Left kidney (tissue), 2 donors: ENCODE measurements around the gene KIT. TPM values are rescaled to one million over a fixed set of nuclear protein-coding genes. Genes with fewer than 3 reads are reported as not detected.

ENCODE experiments used
- DNase-seq: peaks from one replicate; pipeline ENCODE4 v3.0.0-alpha.2; 2013
- polyA plus RNA-seq: library from polyadenylated mRNA; unstranded; fragments of 120-200 nt; gene quantifications from one replicate; pipeline ENCODE4 v1.2.1, GENCODE V29; 2013; ENCODE audit not compliant: insufficient read length

The KIT gene
- polyA plus RNA-seq, 1 donor, result 20.1 TPM

DNA sequence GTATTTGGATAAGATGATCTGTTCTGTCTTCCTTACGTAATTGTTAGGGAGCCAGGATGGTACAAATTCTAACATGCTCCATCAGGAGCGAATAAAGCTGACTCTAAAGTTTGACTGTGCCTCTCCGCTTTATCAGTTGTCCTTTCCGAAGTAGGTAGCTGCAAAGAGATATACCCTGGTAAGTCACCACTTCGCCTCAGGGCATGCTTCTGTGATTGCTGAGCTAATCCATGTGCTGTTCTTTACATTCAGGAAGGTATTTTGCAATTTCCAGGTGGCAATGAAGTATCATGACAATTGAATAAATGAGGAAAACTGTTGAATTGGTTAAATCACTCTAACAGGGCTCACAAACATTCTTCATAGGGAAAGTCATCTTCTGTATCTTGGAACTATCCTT lies 38.9 kb downstream of the KIT start:
- no peak for DNase-seq

DNA sequence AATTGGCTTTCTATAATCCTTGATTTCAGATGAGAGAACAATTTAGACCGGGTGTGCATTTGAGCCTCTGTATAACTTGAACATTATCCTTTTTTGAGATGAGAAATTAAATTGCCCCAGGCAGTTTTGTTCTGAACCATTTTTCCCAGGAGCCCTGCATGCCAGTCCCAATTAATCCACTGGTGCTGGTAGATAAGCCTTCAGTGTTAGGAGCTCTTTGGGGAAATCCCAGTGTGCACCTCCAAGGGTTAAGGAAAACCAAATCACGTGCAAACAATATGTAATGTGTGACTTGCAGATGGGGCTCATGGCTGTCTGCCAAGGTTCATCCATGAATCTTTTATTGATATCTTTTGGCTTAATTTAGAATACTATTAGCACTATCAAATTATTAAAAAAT lies 43.2 kb downstream of the KIT start:
- DNase-seq, result no peak

DNA sequence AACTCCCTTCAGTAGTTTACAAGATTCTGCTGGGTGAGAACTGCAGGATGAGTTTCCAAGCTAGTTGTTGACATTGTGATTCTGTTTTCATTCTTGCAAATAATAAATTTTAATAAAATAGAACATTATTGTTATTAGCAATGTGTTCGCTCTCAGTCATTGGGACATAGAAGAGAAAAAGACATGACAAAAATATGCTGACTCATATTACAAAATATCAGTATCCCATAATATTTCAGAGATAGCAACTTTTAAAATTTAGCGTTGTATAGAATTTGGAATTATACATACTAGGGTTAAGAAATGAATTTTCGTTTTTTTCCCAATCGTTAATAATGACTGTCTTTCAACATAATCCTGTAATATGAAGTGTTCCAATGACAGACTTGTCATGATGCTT lies 45.4 kb downstream of the KIT start:
- no peak for DNase-seq

DNA sequence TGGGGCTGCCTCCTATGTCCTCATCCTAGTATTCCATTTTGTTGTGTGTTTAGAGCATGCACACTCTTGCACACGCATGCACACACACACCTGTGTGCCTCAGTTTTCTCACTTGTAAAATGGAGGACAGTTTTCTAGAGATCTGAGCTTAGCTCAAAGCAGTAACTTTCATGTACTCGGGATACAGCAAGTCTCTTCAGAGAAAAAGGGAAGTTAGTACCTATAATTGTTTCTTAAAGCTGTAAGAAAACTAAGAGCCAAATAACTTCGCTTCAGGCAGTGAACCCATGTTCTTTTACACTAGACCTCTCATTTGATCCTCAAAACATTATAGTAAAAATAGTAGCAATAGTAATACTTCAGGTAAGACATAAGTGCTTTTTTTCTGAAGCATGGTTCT lies 49.6 kb downstream of the KIT start:
- DNase-seq, result no peak

DNA sequence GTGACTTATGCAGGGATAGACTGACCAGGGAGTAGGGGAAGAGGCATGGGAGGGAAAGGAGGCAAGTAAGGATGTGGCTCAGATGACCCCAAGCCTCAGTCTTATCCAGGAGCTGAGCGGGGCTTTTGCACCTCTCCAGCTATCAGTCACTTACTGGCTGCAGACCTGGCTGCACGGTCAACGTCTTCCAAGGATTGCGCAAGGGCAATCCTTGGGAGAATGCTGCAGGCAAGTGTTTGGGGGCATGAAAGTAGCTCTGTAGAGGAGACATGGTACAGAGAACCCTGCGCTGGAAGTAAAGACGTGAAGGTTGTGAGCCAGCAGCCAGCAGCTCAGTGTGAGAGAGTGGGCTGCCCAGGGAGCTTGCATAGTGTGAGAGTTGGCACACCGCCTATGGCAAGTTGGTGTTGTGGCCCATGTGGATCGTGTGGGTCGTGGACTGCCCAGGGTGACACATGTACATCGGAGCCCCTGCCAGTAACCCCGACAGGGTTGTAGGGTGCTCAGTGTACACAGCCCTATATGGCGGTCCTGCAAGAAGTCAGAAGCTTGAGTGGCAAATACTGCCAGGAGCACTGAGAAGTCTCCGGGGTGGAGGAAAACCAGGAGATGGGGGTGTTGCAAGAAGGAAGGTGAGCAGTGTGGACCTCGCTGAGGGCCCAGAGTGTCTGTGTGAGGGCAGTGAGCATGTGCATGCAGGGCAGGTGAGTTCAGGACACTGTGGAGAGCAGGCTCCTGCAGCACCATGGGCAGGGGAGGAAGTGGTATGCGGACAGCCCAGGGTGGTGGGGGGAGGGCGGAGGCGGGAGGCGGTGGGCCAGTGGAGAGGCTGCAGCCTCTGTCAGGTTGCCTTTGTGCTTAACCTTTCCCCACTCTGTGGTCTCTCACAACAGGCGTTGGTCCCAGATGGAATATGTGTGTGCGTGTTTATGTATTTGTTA lies 50.9 kb downstream of the KIT start:
- no peak for DNase-seq

DNA sequence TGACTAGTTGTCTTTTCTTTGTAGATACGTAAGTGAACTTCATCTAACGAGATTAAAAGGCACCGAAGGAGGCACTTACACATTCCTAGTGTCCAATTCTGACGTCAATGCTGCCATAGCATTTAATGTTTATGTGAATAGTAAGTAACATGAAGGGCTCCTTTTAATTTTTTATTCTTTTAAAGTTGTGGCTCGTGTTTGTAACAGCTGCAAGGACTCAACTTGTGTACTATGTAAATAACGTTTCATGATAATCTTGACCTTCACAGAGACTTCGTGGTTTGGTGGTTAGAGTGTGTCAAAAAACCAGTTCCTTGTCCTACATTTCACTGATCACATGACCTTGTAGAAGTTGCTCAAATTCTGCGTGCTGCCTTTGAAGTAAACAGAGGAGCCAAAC lies 51.6 kb downstream of the KIT start:
- peak; percentile 36 for DNase-seq

DNA sequence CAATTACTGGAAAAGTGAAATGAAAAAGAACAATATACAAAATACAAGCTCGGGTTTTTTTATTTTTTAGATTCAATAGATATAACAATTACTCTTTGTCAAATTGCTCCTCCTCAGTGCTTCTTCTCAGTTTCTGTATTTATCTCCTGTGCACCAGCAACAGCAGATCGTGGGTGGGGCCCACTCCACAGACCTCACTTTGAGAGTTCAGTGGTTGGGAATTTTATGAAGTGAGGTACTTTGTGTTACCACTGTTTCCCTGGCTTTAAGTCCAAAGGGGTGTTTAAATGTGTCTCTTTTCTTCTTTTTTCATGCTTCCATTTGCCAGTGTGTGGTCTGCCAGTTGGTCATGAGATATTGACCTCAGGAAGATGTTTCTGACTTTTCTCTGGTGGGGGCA lies 54.4 kb downstream of the KIT start:
- no peak for DNase-seq

DNA sequence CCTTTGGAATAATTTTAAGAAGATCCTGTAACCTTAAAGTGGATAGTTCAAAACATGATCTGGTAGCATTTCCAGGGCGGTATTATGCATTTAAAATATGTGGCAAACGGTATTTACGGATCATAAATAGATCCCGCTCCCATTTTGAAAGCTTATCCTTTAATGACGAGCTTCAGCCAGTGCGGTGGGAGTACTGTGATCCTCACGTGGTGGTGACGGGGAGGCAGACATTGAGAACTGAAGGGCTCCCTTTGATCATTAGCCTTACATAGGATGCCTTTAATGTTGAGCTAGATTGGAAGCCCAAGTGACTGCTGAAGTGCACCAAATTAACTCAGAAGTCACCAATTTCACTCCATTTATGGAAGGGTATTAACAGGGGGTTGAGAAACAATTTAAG lies 56.9 kb downstream of the KIT start:
- DNase-seq, result no peak

DNA sequence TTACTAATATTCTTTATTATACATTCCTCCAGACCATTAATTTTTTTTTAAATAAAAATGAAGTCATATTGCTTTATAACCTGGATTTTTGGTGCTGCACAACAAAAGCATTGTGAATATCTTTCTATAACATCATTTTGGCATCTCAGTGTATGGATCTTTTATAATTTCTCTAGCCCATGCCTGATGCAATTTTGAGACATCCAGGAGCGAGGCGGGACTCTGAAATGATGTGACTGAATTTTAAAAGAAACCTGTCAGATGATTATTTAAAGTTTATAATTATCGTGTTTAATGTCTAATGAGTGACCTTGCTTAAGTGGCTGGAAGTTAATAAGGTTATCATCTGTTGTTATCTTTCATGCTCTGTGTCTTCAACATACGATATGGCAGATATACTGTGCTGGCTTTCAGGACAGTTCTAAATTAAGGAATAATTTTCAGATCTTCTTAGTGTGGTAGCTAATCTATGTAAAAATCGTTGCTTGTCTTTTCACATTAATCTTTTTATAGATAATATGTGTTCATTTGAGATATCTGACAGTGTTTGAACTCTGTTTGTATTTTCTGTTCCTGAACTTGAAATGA lies 58.8 kb downstream of the KIT start:
- no peak for DNase-seq

DNA sequence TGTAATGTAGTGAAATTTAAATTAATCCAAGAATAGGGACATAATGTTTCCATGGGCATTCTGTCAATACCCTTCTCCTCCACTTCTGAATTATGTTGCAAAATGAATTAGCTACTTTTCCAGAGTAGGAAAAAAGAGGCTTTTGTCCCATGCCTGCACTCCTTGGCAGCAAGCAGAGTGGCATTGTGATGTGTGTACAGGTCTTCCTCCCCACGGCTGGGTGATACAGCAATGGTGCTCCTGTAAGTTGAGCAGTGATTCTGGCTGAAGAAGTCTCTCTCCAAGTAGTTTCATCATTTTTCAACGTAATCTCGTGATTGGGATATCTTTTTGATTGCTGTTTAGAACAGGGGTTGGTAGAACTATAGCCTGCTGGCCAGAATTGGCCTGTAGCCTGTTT lies 59.9 kb downstream of the KIT start:
- DNase-seq, result no peak

DNA sequence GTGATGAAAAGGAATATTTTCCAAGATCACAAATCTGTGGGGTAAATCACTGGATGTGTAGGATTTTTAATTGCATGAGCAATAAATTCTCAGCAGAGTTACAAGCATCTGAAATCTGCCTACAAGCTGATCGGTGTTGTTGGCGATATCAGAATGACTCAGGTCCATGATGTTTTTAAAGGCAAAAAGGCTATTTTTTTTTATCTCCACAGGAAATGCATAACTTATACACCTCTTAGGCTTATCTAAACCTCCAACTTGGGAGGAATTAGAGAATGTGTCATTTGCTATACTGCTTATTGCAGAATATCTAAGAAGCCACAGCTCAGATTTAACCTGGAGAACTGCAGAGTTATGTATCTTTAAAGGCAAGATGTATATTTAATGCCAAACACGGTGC lies 61.6 kb downstream of the KIT start:
- DNase-seq, result no peak

DNA sequence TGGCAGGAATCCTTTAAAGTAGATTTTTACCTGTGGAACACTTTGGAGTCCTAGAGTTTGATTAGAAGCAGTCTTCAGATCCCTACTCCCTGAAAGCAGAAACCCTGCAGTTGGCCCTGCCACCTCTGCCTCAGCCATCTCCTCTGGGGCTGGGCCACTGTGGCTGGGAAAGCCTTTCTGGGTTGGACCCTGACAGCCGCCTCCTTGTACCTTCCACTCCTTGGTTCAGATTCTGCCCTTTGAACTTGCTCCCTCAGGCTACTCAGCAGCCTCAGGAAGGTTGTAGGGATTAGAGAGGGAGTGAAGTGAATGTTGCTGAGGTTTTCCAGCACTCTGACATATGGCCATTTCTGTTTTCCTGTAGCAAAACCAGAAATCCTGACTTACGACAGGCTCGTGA lies 65.5 kb downstream of the KIT start:
- no peak for DNase-seq

DNA sequence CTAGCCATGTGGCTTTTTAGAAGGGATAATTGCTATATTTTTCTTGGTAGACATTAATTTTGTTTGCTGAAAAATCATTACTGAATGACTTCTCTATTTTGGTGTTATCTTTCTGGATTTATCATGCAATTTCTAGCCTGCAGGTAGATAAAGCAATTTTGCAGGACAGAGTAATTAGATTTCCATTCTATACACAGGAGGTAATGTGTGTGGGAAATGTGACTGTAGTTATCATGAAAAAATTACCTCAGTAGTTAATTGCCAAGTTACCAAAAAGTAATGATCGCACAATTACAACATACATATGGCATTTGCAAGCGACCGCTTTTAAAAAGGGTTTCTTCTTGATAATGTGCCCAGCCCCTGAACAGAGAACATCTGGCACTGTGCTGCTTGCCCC lies 66.1 kb downstream of the KIT start:
- DNase-seq, result no peak

DNA sequence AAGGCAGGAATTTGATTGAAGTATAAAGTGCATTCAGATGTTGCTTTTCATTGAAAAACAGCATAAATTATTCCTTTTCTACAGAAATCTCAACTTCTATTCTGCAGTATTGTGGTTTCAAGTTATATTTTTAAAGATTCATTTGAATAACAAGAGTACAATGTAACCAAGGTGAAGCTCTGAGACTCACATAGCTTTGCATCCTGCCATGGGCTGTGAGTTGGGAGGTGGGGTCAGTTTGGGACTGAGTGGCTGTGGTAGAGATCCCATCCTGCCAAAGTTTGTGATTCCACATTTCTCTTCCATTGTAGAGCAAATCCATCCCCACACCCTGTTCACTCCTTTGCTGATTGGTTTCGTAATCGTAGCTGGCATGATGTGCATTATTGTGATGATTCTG lies 69.2 kb downstream of the KIT start:
- no peak for DNase-seq

DNA sequence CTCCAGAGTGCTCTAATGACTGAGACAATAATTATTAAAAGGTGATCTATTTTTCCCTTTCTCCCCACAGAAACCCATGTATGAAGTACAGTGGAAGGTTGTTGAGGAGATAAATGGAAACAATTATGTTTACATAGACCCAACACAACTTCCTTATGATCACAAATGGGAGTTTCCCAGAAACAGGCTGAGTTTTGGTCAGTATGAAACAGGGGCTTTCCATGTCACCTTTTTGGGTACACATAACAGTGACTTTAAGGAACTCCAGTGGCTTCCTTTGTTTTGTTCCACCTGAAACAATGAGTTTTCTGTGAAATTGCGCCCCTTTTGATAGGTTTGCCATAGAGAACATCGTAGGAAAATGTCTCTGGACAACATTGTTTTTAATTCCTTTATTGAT lies 69.6 kb downstream of the KIT start:
- no peak for DNase-seq

DNA sequence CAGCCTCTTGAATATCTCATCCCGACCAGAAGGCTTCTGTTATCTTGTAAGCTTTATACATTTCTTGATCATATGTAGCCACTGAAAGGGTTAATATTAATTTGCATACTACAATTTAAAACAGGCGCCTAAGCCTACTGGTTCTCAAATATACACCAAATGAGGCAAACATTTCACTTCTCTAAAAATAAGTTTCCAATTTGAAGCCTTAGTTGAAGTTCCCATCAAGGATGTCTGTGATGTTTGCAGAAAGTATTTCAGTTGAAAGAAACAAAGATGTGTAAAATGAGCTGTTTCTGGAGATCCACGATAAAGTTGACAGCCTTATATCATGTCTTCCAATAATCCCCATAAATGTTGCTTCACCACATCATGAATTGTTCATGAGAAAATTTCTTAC lies 70.6 kb downstream of the KIT start:
- no peak for DNase-seq

DNA sequence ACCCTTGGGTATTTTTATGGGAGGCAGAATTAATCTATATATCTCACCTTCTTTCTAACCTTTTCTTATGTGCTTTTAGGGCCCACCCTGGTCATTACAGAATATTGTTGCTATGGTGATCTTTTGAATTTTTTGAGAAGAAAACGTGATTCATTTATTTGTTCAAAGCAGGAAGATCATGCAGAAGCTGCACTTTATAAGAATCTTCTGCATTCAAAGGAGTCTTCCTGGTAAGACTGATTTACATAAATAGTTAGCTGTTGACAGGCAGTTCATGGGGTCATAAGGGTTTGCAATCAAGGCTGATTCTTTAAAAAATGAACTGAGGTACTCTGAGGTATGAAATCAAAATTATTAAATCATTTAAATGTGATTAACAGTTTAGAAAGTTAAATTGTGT lies 71.5 kb downstream of the KIT start:
- no peak for DNase-seq

DNA sequence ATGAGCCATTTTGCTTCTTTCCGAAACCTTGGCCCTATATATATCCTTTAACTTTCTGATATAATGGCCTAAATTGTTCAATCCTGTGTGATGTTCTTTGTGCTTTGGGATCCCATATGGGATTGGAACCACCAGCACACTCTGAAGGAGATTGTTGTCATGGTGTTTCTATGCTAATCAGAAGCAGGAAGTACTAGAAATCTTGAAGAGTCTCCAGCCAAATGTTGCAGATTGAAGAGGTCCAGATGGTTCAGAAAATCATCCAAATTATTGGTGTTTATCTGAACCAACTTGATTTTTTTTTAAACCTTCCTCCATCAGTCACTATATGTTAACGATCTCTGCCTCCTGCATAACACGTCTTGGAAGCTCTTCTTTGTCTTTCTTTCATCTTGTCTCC lies 72.8 kb downstream of the KIT start:
- no peak for DNase-seq

DNA sequence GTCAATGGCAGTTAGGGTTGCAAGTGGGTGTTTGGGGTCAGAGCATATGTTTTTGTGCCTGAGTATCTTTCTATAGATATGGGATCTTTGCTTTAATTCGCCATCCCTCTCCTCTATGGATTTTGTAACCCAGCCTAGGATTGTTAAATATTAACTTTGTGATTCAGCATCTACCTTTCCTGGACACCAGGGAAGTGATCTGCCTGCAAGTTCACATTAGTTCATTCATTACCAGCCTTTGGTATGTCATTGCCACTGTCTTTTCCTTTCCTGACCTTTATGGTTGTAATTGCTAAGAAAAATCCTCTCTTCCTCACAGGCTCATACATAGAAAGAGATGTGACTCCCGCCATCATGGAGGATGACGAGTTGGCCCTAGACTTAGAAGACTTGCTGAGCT lies 73.8 kb downstream of the KIT start:
- DNase-seq, result no peak

DNA sequence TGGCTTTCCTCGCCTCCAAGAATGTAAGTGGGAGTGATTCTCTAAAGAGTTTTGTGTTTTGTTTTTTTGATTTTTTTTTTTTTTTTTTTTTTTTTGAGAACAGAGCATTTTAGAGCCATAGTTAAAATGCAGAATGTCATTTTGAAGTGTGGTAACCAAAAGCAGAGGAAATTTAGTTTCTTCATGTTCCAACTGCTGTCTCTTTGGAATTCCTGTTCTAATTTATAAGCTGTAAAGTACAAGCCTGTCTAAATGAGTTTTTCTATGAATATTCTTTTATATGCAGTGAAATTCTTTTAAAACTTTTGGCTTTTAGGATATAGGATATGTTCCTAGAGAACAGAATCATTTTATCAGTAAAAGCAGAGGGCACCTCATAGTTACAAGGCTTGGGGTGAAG lies 74.2 kb downstream of the KIT start:
- no peak for DNase-seq

DNA sequence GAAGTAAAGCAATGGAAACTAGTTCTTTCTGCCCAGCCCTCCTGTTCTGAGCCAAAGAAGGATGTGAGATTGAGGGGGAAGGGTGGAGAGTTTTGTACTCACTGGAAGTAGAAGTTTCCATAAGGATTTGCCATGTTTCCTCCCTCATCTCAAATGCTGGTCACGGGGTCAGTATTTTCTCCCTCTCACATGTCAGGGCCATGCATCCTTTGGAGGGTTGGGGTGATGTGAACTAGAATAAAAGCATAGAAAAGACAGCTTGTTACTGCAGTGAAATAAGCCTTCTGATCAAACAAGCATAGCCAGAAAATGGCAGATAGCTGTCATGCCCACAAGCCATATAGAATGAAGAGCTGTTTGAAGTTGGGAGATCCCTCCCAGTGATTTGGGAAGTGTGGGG lies 79.7 kb downstream of the KIT start:
- DNase-seq, result no peak

DNA sequence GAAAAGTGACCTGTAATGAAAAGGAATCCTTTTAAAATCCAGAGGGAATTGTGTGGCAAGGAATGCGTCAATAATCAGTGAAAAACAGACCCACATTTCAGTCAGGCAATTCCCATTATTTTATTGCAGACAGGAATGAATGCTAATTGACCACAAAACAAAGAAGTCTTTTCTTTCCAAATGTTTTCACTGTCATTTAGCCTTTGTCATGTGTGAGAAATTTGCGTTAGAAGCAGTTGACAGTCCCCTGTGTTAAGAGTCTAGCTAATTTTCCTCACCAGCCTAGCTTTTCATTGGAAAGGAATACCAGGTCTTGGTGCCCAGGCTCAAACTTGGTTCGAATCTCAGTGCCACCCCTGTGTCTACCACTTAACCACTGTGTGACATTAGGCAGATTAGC lies 83.4 kb downstream of the KIT start:
- no peak for DNase-seq

DNA sequence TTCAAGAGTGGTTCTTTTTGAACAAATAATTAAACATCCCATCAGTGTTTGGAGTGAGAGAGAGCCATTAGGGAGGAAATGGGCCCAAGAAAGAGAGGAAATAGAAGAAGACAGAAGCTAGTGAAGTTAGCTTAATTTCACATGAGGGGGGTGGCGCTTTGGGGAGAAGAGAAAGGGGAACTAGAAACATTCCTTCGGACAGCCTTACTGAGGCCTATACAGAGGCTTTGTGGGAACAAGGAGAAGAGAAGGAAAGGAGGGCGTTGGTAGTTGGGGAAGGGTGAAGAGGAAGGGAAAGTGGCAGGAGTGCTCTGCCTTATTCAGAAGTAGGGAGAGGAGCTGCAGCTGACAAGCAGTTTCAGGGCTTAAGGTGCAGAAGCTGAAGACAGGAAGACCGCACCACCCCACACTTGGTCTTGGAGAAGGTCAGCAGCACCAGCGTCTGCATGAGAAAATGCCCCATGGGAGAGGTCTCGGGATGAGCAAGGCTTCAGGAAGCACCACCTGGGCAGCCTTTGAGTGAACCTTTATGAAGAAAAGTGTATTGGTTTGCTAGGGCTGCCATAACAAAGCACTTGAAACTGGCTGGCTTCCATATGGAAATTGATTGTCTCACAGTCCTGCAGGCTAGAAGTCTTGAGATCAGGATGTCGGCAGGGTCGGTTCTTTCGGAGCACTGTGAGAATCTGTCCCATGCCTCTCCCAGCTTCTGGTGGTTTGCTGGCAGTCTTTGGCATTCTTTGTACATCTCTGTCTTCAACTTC lies 85.1 kb downstream of the KIT start:
- DNase-seq, result no peak
